ENCODE measurements around the gene PROSER3.

The PROSER3 gene

GRCh38 chr19:35724560-35724959, 33.4 kb upstream of the PROSER3 start:
- no peak for FAIRE-seq
- no peak for DNase-seq (ENCODE audit: insufficient read length, low spot score)
- no peak for TF ChIP-seq CTCF (IDR thresholded peaks at IDR 0.05; ENCODE audit: insufficient read depth, missing control alignments)

GRCh38 chr19:35725216-35725861, 32.6 kb upstream of the PROSER3 start:
- FAIRE-seq (no peak), DNase-seq (ENCODE audit: insufficient read length, low spot score) (no peak)
- no peak for TF ChIP-seq CTCF (IDR thresholded peaks at IDR 0.05; ENCODE audit: insufficient read depth, missing control alignments)

GRCh38 chr19:35727053-35727955, 30.7 kb upstream of the PROSER3 start:
- TF ChIP-seq CTCF (IDR thresholded peaks at IDR 0.05; ENCODE audit: insufficient read depth, missing control alignments) = no peak
- DNase-seq (ENCODE audit: insufficient read length, low spot score) (no peak), FAIRE-seq (no peak)

- DNase-seq (ENCODE audit: insufficient read length, low spot score) (no peak), FAIRE-seq (no peak)
- no peak for TF ChIP-seq CTCF (IDR thresholded peaks at IDR 0.05; ENCODE audit: insufficient read depth, missing control alignments)
These were observed 29.8 kb upstream of the PROSER3 start for GRCh38 chr19:35727956-35728706.

GRCh38 chr19:35729021-35729420, 29.0 kb upstream of the PROSER3 start:
- DNase-seq (ENCODE audit: insufficient read length, low spot score) (no peak), FAIRE-seq (no peak)
- TF ChIP-seq CTCF (IDR thresholded peaks at IDR 0.05; ENCODE audit: insufficient read depth, missing control alignments) = no peak

GRCh38 chr19:35729763-35730162, 28.2 kb upstream of the PROSER3 start:
- FAIRE-seq = no peak
- no peak for DNase-seq (ENCODE audit: insufficient read length, low spot score)
- TF ChIP-seq CTCF (IDR thresholded peaks at IDR 0.05; ENCODE audit: insufficient read depth, missing control alignments) = no peak

Data from D721Med (cell line).